NCI-H460 (cell line): ENCODE data around the gene SH3RF3. TPM values are rescaled to one million over a fixed set of nuclear protein-coding genes. Genes with fewer than 3 reads are reported as not detected.

Experiments
- DNase-seq: peaks from one replicate; pipeline ENCODE4 v3.0.0-alpha.2; 2016; ENCODE audit warnings: low read depth; ENCODE audit errors: extremely low read depth
- polyA plus RNA-seq: library from polyadenylated mRNA; depleted of rRNA; stranded (reverse); fragments of >200 nt; gene quantifications from 2 replicates; pipeline ENCODE4 v1.2.3, GENCODE V29; 2014; cell fraction: nucleus; rRNA removed
- total RNA-seq: library from RNA; depleted of rRNA; stranded (reverse); fragments of >200 nt; shearing (Covaris generic); gene quantifications from 2 replicates; pipeline ENCODE4 v1.2.3, GENCODE V29; 2014; rRNA removed

SH3RF3 gene
- 0.23 and 0.32 TPM in 2 replicates for total RNA-seq
- 0.12 TPM in 1 of 2 replicates, not detected in the other for polyA plus RNA-seq

DNA sequence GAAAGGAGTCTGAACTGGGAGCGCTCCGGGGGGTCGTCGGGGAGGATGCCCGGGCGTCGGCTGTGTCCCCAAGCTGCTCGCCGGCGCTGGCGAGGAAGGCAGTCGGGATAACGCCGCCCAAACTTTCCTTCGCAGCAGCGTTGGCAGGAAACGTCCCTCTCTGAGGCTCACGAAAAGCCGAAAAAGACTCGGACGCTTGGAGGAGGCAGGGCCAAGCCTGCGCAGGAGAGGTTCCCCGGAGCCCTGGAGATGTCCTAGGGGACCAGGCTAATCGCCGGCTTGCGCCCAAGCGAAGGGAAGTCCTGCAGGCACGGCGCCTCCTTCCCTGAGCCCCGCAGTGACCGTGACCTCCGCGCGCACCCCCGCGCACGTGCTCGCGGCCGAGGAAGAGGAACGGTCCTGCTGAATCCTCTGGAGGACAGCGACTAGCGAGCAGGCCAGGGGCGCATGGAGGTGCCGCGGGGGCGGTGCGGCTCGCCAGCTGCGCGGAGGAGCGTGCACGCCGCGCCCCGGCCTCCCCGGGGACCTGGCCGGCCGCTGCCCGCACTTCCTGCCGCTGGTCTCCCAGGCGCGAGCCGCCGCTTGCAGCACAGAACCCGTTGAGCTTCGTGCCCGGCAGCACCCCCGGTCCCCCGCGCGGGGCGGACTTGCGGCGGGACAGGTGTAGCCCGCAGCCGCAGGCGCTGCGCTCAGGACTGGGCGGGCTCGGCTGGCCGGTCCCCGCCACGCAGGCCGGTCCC, at the start of gene SH3RF3:
Gene SH3RF3, plus strand, starts transcription at position 590 of the 740 bp plus-strand sequence.
- DNase-seq = peak; percentile 4

DNA sequence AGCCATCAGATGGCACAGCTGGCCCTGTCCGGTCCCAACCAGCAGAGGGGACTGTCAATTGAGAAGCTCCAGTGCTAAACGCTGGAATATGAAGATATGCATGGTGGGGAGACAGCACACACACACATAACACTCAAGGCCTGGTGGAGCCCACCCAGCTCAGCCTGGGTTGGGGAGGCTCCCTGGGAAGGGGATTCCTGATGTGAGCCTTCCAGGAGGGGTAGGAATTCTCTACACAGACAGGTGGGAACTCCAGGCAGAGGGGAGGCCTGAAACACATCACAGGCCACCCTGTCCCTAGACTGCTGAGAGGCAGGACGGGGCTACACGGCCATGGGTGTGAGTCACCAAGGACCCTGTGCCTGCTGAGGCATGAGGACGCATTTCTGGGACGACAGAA, 49.4 kb upstream of the SH3RF3 start:
- DNase-seq = no peak

DNA sequence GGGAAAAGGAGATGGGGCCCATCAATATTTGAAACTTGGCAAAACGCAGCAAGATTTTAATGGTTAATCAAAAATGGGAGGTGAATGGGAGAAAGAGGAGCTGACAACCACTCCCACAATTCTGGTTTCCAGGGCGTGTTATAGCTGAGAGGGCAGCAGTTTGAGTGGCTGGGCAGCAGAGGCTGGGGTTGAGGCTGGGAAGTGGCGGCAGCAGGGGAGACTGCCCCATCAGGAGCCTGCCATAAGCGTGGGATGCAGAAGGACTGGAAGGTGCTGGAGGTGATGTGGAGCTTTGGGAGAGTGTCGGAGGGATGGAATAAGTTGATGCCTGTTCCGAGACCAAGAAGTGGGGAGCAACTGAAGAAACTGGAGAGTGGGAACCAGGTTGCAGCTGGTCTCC, 48.9 kb upstream of the SH3RF3 start:
- DNase-seq = no peak

- no peak for DNase-seq
Measured at GRCh38 chr2:109080757-109081156, 48.2 kb upstream of the SH3RF3 start.

DNA sequence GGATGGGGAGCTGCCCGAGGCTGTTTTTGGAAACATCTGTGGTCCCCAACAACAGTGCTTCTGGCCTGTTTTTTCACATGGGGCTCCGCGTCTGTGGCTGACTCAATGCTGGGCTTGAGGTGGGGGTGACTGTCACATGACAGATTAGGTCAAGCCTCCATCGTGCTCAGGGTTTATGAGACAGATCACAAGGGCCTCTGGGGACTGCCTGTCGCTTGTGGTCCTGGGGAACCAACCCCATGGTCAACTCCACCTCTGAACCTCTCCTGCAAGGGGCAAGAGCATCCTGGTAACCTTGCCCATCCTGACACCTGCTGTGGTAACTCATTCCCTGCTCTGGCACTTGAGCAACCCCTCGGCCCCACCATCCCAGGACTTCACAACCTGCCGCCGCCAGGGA, 47.6 kb upstream of the SH3RF3 start:
- no peak for DNase-seq

GRCh38 chr2:109083771-109084170, 45.2 kb upstream of the SH3RF3 start:
- DNase-seq = no peak

- DNase-seq = no peak
Measured at GRCh38 chr2:109084341-109084740, 44.7 kb upstream of the SH3RF3 start.

- DNase-seq = no peak
Measured at GRCh38 chr2:109085912-109086742, 42.9 kb upstream of the SH3RF3 start.

DNA sequence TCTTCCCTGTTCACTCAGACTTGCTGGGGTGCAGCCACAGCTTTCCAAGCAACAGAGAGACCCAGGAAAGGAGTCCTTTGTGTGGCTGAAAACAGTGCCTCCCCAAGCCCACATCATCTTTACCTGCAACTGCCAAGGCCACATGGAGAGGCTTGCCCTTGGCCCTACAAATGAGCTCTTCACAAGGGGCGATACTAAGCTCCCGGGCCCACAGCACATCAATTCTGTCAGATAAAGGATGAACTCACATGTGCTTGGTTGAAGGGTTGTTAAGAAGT, 42.3 kb upstream of the SH3RF3 start:
- no peak for DNase-seq

DNA sequence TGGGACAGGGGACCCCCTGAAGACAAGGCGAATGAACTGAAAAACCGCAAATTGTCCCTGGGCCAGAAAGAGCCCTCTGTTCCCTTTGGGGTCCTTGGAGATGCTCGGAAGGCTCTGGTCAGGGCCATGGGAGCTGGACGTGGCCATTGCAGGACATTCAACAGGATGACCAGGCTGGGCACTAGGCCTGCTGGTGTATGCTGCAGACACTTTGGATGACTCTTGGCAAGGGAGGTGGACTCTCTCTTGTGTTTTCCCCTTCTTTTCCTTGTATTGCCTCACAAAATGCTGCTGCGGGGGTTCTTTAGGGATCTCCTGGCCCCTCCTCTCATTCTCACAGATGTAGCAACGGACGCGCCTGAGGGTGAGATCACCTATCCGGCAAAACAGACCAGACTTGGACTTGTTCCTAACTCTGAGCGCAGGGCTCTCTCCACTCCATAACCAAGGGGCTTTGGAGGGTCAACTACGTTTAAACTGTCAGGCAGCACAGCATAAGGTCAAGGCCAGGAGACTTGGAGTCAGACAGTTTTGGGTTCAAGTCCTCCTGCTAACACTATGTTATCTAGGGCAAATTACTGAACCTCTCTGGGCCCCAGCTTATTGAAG, 41.8 kb upstream of the SH3RF3 start:
- no peak for DNase-seq

DNA sequence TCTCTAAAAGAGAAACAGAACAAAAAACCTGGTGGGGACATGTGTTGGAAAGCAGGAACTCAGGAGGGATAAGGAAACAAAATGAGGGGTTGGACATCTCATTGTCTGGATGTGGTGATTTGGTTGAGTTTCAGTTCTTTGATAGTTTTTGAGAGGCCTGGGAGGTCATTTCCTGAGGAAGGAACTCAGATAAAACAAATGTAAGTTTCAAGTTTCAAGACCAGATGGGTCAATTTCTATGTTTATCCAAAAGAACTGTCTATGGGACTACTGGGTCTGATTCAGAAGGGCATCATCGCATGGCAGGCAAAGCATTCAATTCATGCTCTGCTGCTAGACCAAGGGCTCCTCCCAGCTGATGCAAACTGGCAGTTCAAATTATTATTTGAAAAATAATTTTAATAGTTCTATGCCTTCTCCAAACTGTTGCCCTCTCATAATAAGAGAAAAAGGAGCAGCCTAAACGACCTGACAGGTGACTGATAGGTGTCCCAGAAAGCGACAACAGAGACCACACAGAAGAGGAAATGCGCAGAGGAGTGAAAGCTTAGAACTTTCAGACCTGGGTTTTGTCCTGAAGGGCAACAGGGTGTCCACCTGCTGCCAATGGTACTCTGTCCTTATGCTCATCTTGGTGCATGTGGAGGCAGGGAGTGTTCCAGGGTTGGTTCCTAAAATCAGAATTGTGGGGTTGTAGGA, 39.3 kb upstream of the SH3RF3 start:
- DNase-seq = no peak

GRCh38 chr2:109091526-109091925, 37.5 kb upstream of the SH3RF3 start:
- DNase-seq = no peak

DNA sequence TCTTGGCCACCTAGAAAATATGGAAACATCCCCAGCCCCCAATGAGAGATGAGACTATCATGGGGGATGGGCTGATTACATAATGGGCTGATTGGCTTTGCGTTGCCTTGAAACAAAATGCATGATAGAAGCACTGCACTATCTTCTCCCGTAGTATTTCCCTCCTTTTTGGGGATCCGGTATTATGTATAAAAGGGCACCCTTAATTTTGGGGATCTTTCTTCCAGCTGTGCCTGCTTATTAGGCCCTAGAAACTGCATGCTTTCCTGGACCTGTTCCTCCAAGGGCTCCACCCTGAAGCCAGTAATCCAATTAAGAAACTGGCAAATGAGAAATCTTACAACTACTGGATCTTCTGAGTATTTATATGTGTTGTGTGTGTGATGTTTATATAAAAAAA, 34.9 kb upstream of the SH3RF3 start:
- DNase-seq = no peak

DNA sequence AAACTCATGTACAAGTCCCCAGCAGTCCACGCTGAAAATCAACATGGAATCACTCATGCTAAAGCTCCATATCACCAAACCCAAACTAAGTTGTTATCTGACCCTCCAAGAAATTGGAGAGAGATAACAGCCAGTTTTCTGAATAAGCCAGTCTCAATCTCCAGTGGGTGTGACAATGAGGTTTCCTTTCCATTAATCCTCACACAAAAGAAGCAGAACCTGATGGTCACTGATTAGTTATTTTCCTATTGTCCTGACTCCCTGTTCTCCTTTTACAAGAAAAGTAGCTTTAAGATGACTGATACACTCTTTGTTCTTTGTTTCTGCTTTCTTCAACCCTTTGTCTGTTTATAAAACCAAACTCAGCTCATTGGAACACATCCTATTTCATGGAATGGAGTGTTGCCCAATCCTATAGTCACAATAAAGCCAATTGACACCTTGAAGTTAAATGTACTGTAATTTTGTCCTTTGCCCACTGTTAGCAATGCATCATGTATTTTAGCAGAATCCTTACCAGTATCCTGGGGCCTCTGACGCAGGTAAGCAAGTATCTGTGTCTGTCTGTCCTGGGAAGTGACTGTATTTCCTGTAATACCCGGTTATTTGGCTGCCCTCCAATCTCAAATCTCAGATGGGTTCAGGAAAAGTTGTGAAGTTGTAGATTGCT, 30.6 kb upstream of the SH3RF3 start:
- DNase-seq = no peak

DNA sequence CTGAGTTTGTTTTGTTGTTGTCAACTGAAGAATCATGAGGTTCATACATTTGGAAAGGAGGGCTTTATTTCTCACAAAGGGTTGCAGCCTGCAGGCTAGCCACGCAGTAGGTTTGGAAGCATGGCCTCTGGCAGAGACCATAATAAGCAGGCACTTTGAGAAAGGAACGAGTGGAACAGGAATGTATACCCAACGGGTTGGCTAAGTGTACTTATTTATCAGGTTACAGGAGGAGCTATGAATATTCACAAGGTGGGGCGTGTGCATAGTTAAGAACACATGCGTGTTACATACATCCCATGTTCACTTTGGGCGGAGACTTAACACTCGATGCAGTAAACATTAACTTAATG, 30.1 kb upstream of the SH3RF3 start:
- DNase-seq = no peak

GRCh38 chr2:109102588-109103233, 26.3 kb upstream of the SH3RF3 start:
- DNase-seq = no peak

DNA sequence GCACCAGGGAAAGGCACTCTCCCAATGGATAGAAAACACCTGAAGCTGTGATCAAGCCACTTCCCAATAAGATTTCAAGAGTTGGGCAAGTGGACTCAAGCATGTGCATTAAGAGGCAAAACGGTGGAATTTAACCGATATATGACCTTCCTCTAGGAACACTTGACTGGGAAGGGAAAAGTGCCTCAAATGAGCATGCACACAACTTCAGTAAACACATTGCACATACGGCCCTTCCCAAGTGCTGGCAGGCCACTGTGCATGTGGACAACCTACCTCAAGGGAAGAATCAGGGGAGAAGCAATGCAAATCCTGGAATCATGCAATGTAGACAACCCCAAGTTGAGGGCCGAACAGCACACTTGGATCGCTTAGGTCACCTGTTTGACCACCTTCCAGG, 23.9 kb upstream of the SH3RF3 start:
- DNase-seq = no peak

GRCh38 chr2:109108740-109109139, 20.3 kb upstream of the SH3RF3 start:
- DNase-seq = no peak

- no peak for DNase-seq
Measured at GRCh38 chr2:109109342-109109741, 19.7 kb upstream of the SH3RF3 start.

DNA sequence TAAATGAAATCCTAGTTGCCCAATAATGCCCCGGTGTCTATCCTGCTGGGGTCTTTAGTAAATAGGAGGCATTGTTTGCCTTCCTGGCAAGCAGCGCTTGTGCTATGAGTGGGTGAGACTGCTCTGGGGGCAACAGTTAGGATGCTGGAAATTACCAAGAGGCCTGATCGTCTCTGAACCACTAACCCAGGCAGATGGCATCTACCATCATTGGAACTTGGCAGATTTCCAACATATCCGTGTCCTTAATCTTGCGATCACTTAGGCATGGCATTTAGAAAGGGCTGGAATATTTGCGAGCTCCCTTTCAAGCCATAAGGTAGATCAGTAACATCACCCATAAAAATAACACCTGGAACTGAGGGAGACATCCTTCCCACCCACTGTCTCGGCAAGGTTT, 18.8 kb upstream of the SH3RF3 start:
- no peak for DNase-seq
